Upper lobe of right lung (tissue), 1 donor: ENCODE data around the gene ARHGEF18. TPM values are rescaled to one million over a fixed set of nuclear protein-coding genes. Genes with fewer than 3 reads are reported as not detected.

Experiments
- ATAC-seq: fragments of 200-7000 bp; cut with Tn5 transposase; one replicate; pipeline ENCODE4 v1.9.1; 2020; ENCODE audit warnings: mild to moderate bottlenecking, moderate library complexity
- DNase-seq: peaks from one replicate; pipeline ENCODE4 v3.0.0-alpha.2; 2020
- H3K27ac ChIP-seq: fragments of 200-600 bp; one replicate; pipeline ENCODE4 v1.8.0; 2022
- H3K27me3 ChIP-seq: fragments of 200-600 bp; one replicate; pipeline ENCODE4 v1.8.0; 2022; ENCODE audit warnings: mild to moderate bottlenecking
- H3K36me3 ChIP-seq: fragments of 200-600 bp; one replicate; pipeline ENCODE4 v1.8.0; 2022
- H3K4me1 ChIP-seq: fragments of 200-600 bp; one replicate; pipeline ENCODE4 v1.8.0; 2022
- H3K4me3 ChIP-seq: fragments of 200-600 bp; one replicate; pipeline ENCODE4 v1.8.0; 2022; ENCODE audit warnings: mild to moderate bottlenecking
- H3K9me3 ChIP-seq: fragments of 200-600 bp; one replicate; pipeline ENCODE4 v1.8.0; 2022
- intact Hi-C: fragments of 100-400 bp; cut with DNase I; formaldehyde crosslinking; loops from one replicate; pipeline ENCODE4 v1.11.0; 2022
- total RNA-seq: library from RNA; stranded (reverse); fragmentation: NEBNext Ultra II Directional; extraction: Animal tissue kit (Norgen Biotek cat#: 25700); gene quantifications from one replicate; pipeline ENCODE4 v1.2.1, GENCODE V29; 2021
- TF ChIP-seq, protein P1 (sequence below): fragments of 200-600 bp; IDR thresholded peaks from one replicate; pipeline ENCODE4 v1.8.0; 2022; ENCODE audit warnings: antibody characterized with exemption
- donor health status: DM: no; HTN: yes; CAD: no; lungs with severe emphysema.

Gene ARHGEF18
- total RNA-seq, 1 donor from 2014 or later, result 50.4 TPM

DNA sequence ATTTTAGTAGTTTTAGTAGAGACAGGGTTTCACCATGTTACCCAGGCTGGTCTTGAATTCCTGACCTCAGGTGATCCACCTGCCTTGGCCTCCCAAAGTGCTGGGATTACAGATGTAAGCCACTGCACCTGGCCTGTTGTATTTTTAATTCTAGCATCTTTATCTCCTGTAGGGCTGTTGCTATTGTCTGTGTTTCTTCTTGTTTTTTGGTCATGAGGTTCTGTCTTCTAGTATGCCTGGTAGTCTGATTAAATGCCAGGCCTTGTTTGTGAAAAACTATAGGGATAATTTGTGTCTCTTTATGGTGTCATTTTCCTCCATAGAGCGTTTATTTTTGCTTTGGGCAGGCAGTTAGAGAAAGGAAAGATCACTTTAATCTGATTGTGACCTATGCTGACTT is 3.1 kb downstream of the ARHGEF18 start:
- H3K36me3 ChIP-seq, result no peaks in the 10 kb centered on the region
- intact Hi-C loops, result no loop called here
- H3K4me3 ChIP-seq, result no peak overlapping the region
- TF ChIP-seq, protein P1, sequence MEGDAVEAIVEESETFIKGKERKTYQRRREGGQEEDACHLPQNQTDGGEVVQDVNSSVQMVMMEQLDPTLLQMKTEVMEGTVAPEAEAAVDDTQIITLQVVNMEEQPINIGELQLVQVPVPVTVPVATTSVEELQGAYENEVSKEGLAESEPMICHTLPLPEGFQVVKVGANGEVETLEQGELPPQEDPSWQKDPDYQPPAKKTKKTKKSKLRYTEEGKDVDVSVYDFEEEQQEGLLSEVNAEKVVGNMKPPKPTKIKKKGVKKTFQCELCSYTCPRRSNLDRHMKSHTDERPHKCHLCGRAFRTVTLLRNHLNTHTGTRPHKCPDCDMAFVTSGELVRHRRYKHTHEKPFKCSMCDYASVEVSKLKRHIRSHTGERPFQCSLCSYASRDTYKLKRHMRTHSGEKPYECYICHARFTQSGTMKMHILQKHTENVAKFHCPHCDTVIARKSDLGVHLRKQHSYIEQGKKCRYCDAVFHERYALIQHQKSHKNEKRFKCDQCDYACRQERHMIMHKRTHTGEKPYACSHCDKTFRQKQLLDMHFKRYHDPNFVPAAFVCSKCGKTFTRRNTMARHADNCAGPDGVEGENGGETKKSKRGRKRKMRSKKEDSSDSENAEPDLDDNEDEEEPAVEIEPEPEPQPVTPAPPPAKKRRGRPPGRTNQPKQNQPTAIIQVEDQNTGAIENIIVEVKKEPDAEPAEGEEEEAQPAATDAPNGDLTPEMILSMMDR, result no peak
- H3K9me3 ChIP-seq, result no peaks in the 10 kb centered on the region
- no peak overlapping the region for H3K27ac ChIP-seq
- no peak for DNase-seq
- no peak for ATAC-seq
- H3K27me3 ChIP-seq, result no peaks in the 10 kb centered on the region
- no peaks in the 10 kb centered on the region for H3K4me1 ChIP-seq

DNA sequence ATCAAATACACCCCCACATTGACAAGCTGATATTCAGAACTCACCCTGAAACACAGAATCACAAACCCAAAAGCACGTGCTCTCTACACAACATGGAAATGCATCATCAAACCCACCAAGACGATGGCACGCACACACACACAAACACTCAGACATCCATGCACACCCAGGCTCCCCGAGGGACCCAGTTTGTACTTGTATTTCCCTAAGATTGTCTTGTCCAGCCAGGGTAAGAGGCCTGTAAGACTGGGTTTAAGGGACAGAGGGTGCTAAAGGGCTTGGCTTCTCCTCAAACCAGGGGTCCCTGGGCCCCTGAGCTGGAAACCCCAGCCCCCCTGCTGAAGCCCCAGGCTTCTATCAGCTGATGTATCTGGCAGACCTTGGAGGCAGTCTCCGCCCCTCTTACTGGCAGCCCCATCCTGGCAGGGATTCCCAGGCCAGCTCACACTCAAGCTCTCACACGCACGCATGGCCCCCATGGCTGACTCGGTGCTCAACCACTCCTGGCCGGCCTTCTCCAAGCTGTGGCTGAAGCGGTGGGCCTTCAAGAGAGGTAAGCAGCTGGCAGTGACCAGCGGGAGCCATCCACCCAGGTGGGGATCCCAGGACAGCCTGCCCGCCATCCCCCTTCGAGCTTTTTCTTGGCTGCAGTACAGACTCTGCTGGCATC is 6.5 kb downstream of the ARHGEF18 start:
- intact Hi-C loops, result no loop called here
- ATAC-seq, result no peak

DNA sequence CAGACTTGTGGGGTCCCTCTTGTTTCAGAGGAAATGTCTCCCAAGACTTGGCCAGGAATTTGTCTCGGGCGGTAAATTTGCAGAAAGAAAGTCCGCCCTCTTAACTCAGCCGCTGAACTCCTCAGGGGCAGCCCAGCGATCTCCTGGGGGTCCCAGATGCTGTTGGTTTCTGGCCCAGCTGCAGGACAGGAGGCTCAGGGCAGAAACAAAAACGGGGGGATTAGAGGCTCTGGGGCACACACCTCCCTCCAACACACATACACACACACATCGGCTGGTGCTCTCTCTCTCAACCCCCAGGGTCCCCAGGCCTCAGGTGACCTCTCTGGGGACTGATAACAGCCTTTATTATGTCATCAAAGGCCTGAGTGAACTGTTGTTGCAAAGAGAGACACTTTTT is 7.1 kb downstream of the ARHGEF18 start:
- H3K27ac ChIP-seq, result no peak overlapping the region
- TF ChIP-seq, protein P1, result no peak
- no peaks in the 10 kb centered on the region for H3K9me3 ChIP-seq
- ATAC-seq (no peak), DNase-seq (peak; percentile 33)
- no peak overlapping the region for H3K4me3 ChIP-seq
- H3K36me3 ChIP-seq, result no peaks in the 10 kb centered on the region
- no peaks in the 10 kb centered on the region for H3K4me1 ChIP-seq
- H3K27me3 ChIP-seq, result no peaks in the 10 kb centered on the region
- intact Hi-C loops, result no loop called here

More for the DNA sequence above, 6.5 kb downstream of the ARHGEF18 start:
- TF ChIP-seq, protein P1, result no peak
- Histone ChIP-seq H3K4me3 (no peak overlapping the region), H3K36me3 (no peaks in the 10 kb centered on the region), H3K9me3 (no peaks in the 10 kb centered on the region), H3K27me3 (no peaks in the 10 kb centered on the region), H3K4me1 (no peaks in the 10 kb centered on the region), H3K27ac (no peak overlapping the region)
- DNase-seq, result peak; percentile 60

DNA sequence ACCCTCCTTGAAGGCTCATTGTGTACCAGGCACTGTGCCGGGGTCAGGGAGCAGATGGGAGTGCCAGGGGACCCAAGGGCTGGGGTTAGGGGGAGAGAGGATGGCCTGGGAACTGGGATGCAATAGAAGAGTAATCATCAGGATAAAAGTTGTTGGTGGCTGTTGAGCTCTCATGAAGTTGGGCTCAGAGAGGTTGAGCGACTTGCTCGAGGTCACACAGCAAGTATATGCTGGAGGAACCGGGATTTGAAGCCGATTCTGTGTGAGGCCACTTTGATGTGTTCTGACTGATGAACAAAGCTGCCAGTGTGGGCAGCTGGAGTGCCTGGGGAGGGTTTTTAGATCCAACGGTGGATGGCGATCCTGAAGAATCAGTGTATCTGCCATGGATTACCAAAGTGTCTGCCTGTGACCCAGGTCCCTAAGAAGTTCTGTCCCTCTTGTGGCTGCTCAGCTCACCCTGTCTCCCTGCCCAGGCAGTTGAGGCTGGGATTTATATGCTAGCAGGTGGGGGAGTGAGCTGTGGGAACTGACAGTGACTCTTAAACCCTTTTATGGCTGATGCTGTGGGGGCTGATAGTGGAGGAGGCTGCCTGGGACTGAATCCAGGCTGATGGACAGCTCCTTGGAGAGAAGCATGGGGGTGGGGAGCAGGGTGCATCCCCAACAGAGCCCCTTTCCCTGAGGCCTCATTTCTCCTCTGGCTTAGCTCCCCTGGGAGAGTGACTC is 8.3 kb downstream of the ARHGEF18 start:
- Histone ChIP-seq H3K27ac (no peak overlapping the region), H3K9me3 (no peaks in the 10 kb centered on the region), H3K36me3 (no peaks in the 10 kb centered on the region), H3K27me3 (no peaks in the 10 kb centered on the region), H3K4me1 (no peaks in the 10 kb centered on the region), H3K4me3 (no peak overlapping the region)
- DNase-seq, result no peak
- ATAC-seq, result no peak
- intact Hi-C loops, result no loop called here
- TF ChIP-seq, protein P1, result no peak

DNA sequence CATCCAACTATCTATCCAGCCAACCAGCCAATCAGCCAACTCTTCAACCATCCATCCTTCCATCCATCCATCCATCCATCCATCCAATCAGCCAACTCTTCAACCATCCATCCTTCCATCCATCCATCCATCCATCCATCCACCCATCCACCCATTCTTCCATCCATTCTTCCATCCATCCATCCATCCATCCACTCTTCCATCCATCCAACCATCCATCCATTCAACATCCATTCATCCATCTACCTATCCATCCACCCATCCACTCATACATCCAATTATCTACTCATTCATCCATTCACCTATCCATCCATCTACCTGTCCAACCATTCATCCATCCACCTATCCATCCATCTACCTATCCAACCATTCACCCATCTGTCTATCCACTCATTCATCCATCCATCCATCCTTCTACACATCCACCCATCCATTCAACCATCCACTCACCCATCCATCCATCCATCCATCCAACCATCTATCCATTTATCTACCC is 9.4 kb downstream of the ARHGEF18 start:
- Histone ChIP-seq H3K4me1 (no peaks in the 10 kb centered on the region), H3K4me3 (no peak overlapping the region), H3K27ac (no peak overlapping the region), H3K36me3 (no peaks in the 10 kb centered on the region), H3K9me3 (no peaks in the 10 kb centered on the region), H3K27me3 (no peaks in the 10 kb centered on the region)
- no peak for ATAC-seq
- intact Hi-C loops, result no loop called here
- TF ChIP-seq, protein P1, result no peak
- DNase-seq, result no peak
